PFSK-1 (cell line): ENCODE results near the gene ZNF17.

Source experiments
- FOXP2 ChIP-seq: optimal IDR thresholded peaks from 2 replicates; pipeline ENCODE3; 2011; ENCODE audit warnings: borderline replicate concordance, control low read depth, inconsistent platforms; ENCODE audit not compliant: insufficient read depth; ENCODE audit errors: extremely low read length, extremely low read depth
- POLR2AphosphoS5 ChIP-seq: IDR thresholded peaks from 2 replicates; pipeline ENCODE4 v1.6.1; 2012; ENCODE audit warnings: low read depth, mild to moderate bottlenecking, control low read depth, low read length, moderate library complexity
- REST ChIP-seq, 2 experiments: IDR thresholded peaks; 2 replicates each; pipeline versions ENCODE4 v1.6.1 to v1.8.0; 2011 to 2012; ENCODE audit warnings: low read depth in 2 of 2, low read length in 2 of 2, control low read depth in 1 of 2, inconsistent platforms in 1 of 2, mild to moderate bottlenecking in 1 of 2, moderate library complexity in 1 of 2; ENCODE audit not compliant: insufficient read depth in 1 of 2
- SIN3A ChIP-seq: IDR thresholded peaks from 2 replicates; pipeline ENCODE4 v1.6.1; 2012; ENCODE audit warnings: mild to moderate bottlenecking, low read length, moderate library complexity, borderline replicate concordance; ENCODE audit not compliant: insufficient read depth
- TAF1 ChIP-seq: IDR thresholded peaks from 2 replicates; pipeline ENCODE4 v1.6.1; 2012; ENCODE audit warnings: low read length, control low read depth, borderline replicate concordance; ENCODE audit not compliant: insufficient read depth

The ZNF17 gene

GRCh38 chr19:57382806-57383488, 28.0 kb upstream of the ZNF17 start:
- TF ChIP-seq FOXP2 (no peak), SIN3A (no peak), TAF1 (no peak), POLR2AphosphoS5 (no peak), REST (IDR thresholded peaks at IDR 0.05; ENCODE audit: insufficient read depth in 1 of 2, low read depth in 2 of 2, low read length in 2 of 2) (no peak)

GRCh38 chr19:57389194-57389729, 21.7 kb upstream of the ZNF17 start:
- TF ChIP-seq SIN3A (no peak), FOXP2 (no peak), POLR2AphosphoS5 (peak; percentile 56; the same call in 1 of the 2 replicates), REST (IDR thresholded peaks at IDR 0.05; ENCODE audit: insufficient read depth in 1 of 2, low read depth in 2 of 2, low read length in 2 of 2) (no peak)

- TF ChIP-seq TAF1 (peak; percentile 56; the same call in 1 of the 2 replicates), FOXP2 (no peak), SIN3A (no peak; the same call in 1 of the 2 replicates), REST (IDR thresholded peaks at IDR 0.05; ENCODE audit: insufficient read depth in 1 of 2, low read depth in 2 of 2, low read length in 2 of 2) (no peak), POLR2AphosphoS5 (peak; percentile 45; the same call in 1 of the 2 replicates)
Measured at GRCh38 chr19:57389730-57390598, 21.0 kb upstream of the ZNF17 start, which contains the start of gene ZNF548. Gene ZNF548, plus strand, starts transcription at chr19:57389854. Its CDS starts 246 bp downstream, at chr19:57390100.

- TF ChIP-seq SIN3A: no peak
- TF ChIP-seq POLR2AphosphoS5: no peak
Measured at GRCh38 chr19:57395710-57396109, 15.3 kb upstream of the ZNF17 start.

- TF ChIP-seq SIN3A (no peak), TAF1 (no peak), REST (IDR thresholded peaks at IDR 0.05; ENCODE audit: insufficient read depth in 1 of 2, low read depth in 2 of 2, low read length in 2 of 2) (no peak), FOXP2 (no peak), POLR2AphosphoS5 (no peak)
Measured at GRCh38 chr19:57398868-57399267, 12.1 kb upstream of the ZNF17 start.
